GM21786 (cell line): ENCODE data around the gene KIF22.

Experiments
- ATAC-seq: cut with Tn5 transposase; IDR thresholded peaks from one replicate; pipeline ENCODE4 v1.9.1; 2021; ENCODE audit not compliant: unreplicated experiment

Gene KIF22

DNA sequence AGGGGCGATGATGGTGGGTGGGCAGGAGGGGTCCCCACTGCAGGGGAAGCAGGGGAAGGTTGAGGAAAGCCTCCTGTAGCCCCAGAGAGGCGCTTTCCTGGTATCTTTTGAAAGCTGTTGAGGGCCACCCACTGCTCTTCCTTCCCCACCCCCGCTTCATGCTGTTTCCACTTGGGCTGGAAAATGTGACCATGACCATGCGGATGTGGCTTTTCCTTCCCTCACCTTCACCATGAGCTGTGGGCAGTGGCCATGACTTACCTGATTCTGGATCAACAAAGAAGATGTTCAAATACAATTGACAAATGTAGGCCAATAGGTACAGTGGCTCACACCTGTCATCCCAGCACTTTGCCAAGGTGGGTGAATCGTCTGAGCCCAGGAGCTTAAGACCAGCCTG lies 43.5 kb downstream of the KIF22 start:
- no peak for ATAC-seq

DNA sequence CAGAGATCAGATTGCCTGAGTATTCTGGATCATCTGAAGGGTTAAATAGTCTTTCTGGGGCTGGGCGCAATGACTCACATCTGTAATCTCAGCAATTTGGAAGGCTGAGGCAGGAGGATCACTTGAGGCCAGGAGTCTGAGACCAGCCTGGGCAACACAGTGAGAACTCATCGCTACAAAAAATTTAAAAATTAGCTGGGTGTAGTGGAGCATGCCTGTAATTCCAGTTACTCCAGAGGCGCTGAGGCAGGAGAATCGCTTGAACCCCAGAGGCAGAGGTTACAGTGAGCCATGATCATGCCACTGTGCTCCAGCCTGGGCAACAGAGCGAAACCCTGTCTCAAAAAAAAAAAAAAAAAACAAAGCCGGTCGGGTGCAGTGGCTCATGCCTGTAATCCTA lies 45.4 kb downstream of the KIF22 start:
- ATAC-seq: no peak

DNA sequence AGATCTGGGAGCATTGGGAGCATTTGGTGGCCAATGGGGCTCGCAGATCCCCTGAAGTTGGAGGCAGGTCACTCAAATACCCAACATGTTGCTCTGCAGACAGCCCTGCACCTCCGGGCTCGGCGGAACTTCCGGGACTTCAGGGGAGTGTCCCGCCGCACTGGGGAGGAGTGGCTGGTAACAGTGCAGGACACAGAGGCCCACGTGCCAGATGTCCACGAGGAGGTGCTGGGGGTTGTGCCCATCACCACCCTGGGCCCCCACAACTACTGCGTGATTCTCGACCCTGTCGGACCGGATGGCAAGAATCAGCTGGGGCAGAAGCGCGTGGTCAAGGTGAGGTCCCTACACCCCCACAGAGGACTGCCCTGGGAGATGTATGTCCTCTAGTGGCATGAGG lies 46.1 kb downstream of the KIF22 start:
- no peak for ATAC-seq

DNA sequence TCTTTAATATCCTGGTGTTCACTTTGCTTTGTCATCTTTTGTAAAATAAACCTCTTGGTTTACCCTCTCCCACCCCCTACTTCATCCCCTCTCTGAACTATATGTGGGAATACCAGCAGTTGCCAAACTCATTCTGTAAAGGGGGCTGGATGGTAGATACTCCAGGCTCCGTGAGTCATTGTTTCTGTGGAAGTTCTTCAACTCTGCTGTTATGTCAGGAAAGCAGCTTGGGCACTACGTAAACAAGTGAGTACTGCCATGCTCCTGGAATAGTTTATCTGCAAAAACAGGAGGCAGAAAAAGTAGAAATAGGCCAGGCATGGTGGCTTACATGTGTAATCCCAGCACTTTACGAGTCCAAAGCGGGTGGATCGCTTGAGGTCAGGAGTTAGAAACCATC lies 47.3 kb downstream of the KIF22 start:
- ATAC-seq: no peak

DNA sequence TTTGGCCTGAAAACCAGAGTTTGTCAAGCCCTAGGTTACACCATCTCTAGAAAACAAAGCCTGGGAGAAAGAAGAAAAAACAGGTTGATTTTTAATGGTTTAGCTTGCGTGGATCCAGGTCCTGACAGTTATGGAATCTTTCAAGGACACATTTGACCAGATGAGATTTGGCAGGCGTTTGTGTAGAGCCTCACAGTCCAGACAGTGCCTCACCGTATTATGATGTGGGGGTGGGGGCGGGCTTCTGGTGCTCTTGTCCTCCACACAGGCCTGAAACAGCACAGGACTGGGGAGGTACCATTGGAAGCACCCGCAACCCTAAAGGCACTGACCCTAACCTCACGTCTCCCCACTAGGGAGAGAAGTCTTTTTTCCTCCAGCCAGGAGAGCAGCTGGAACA lies 49.3 kb downstream of the KIF22 start:
- ATAC-seq: no peak

DNA sequence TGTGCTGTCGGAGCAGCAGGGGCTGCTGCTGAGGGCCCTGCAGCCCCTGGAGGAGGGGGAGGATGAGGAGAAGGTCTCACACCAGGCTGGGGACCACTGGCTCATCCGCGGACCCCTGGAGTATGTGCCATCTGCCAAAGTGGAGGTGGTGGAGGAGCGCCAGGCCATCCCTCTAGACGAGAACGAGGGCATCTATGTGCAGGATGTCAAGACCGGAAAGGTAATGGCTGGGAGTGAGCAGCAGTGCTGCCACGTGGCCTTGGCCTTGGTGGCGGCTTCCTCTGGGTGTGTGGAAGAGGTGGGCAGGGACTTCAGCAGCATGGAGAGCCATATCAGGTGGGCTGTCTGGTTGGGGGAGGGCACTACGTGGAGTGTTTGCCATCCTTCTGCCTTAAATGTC lies 49.7 kb downstream of the KIF22 start:
- no peak for ATAC-seq

DNA sequence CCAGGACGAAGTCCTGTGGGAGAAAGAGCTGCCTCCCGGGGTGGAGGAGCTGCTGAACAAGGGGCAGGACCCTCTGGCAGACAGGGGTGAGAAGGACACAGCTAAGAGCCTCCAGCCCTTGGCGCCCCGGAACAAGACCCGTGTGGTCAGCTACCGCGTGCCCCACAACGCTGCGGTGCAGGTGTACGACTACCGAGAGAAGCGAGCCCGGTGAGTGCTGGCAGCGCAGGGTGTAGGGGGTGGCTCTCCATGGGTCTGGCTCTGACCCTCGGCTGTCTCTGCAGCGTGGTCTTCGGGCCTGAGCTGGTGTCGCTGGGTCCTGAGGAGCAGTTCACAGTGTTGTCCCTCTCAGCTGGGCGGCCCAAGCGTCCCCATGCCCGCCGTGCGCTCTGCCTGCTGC lies 51.1 kb downstream of the KIF22 start:
- no peak for ATAC-seq

DNA sequence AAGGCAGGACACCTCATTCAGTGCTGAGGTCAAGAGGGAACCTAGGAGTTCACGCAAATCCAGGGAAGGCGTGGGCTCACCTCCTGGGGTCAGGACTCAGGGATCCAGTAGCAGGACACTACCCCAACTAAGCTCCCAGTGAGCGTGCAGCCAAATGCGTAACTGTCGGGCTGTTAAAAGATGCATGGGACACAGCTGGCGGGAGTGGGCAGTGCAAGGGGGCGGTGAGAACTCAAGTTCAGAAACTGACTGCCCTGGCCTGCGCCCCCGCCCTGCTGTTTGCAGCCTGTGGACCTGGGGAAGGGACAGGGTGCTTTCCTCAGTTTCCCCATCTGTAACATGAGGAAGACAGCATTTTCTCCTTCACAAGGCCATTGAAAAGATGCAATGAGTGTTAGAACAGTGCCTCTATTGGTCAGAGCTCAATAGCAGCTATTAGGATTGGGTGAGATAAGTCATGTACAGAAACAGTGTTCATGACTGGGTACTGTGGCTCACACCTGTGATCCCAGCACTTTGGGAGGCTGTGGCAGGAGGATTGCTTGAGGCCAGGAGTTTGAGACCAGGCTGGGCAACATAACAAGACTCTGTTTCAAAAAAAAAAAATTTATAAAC lies 52.3 kb downstream of the KIF22 start:
- ATAC-seq: no peak

DNA sequence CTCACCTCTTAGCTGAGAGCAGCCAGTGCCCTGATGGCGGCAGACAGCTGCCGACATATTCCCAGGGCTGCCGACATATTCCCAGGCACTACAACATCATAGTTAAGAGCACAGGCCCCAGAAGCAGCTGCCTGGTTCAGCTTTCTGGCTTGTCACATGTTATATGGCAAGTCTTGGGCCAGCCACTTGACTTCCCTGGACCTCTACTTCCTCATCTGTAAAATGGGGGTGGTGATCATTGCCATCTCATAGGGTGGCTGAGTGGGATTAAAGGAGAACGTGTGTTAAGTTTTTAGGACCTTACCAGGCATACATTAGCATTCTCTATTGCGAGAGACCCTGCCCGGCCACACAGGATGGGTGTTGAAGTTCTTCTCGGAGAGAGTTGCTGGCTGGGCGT lies 53.4 kb downstream of the KIF22 start:
- ATAC-seq: no peak

DNA sequence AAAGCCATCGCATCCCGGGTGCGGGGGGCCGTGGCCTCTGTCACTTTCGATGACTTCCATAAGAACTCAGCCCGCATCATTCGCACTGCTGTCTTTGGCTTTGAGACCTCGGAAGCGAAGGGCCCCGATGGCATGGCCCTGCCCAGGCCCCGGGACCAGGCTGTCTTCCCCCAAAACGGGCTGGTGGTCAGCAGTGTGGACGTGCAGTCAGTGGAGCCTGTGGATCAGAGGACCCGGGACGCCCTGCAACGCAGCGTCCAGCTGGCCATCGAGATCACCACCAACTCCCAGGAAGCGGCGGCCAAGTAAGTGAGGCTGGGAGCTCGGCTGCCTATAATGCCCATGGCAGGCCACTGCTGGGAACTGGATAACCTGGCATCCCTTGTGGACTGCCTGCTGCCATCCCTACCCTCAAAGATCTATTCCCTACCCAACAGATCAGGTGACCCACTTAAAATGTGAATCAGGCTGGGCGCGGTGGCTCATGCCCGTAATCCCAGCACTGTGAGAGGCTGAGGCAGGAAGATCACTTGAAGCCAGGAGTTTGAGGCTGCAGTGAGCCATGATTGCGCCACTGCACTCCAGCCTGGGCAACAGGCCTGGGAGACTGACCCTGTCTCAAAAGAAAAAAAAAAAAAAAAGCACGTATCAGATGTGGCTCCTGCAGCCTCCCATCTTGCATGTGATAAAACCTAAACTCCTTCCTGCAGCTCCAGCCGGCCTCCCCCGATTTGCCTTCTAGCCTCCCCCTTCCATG lies 54.2 kb downstream of the KIF22 start:
- ATAC-seq: no peak

DNA sequence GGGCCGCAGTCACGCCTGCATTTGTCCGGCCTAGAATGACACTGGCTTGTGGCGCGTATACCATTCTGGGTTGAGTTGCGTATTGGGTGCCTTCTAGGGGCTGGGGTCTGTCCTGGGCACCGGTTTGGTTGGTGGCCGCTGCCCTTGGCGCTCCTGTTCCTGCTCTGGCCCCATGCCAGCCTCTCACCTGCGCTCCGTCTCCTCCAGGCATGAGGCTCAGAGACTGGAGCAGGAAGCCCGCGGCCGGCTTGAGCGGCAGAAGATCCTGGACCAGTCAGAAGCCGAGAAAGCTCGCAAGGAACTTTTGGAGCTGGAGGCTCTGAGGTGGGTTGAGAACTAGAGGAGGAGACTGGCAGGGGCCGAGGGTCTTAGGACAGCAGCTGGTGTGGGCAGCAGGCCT lies 55.1 kb downstream of the KIF22 start:
- ATAC-seq: no peak

DNA sequence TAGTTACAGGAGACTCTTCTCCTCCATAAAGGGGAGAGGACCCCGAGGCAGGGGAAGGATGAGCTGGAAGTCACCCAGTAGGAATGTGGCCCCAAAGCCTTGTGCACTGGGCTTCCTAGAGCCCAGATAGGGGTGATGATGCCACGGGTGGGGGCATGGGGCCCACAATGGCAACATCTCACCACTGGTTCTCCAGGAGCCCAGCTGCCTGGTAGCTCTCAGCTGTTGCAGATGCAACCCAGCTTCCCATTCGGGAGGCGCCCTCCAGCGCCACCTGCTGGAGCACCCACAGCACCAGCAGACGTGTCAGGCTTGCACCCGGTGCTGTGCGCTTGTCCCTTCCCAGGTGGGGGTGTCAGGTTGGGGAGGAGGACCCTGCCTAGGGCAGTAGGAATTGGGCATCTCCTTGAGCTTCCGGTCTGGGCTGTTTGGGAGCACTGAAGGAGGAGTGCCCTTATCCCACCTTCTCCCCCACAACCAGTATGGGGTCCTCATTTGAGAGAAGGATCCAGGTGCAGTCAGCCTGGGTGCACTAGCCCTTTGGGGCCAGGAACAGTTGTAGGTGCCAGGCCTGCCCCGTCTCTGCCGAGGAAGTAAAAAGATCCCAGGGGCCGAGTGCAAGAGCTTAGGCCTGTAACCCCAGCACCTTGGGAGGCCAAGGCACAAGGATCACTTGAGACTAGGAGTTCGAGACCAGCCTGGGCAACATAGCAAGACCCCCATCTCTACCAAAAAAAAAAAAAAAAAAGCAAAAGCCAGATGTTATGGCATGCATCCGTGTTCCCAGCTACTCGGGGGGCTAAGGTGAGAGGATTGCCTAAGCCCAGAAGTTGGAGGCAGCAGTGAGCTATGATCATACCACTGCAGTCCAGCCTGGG lies 58.1 kb downstream of the KIF22 start:
- no peak for ATAC-seq

DNA sequence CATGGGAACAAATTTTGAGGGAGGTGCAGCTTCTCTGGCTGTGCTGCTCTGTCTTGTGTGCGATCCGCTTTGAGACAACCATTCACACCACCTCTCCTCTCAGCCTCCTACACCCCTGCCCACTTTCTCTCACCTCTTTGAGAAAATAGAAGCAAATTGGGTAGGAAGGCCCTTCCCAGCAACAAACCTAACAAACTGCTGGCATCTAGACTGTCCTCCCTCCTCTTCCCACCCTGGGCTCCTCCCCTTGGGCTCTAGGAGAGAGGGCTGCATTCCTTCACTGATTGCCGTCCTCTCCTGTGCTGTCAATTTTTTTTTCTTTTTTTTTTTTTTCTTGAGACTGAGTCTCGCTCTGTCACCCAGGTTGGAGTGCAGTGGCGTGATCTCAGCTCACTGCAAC lies 59.0 kb downstream of the KIF22 start:
- ATAC-seq: no peak

DNA sequence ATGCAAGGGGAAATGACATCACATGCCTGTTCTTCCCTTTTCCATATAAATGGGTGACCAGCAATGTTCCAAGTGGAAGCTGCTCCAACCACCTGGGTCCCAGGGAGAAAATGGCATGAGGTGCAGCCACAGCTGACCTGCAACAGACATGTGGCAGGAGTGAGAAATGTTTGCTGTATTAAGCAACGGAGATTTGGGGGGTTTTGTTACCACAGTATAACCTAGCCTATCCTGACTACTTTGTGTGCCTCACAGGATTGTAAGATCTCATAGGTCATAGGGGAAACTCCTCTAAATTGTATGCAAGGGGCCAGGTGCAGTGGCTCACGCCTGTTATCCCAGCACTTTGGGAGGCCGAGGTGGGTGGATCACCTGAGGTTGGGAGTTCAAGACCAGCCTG lies 60.4 kb downstream of the KIF22 start:
- ATAC-seq: no peak

DNA sequence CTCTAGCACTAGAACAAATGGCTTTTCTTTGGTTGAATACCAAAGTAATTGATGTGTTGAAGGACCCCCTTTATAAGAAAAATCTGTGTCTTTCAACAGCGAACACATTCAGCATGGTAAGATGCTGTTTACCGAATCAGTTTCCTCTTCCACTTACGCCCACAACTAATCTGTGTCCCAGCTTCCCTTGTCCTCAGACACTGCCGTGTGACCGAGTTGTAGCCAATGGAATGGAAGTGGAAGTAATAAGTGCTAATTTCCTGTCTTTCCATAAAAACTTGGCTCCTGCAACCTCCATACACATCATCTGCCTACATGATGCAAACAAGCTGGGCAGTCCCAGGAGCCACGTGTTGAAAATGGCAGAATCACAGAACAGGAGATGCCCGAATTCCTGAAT lies 62.1 kb downstream of the KIF22 start:
- ATAC-seq: no peak

DNA sequence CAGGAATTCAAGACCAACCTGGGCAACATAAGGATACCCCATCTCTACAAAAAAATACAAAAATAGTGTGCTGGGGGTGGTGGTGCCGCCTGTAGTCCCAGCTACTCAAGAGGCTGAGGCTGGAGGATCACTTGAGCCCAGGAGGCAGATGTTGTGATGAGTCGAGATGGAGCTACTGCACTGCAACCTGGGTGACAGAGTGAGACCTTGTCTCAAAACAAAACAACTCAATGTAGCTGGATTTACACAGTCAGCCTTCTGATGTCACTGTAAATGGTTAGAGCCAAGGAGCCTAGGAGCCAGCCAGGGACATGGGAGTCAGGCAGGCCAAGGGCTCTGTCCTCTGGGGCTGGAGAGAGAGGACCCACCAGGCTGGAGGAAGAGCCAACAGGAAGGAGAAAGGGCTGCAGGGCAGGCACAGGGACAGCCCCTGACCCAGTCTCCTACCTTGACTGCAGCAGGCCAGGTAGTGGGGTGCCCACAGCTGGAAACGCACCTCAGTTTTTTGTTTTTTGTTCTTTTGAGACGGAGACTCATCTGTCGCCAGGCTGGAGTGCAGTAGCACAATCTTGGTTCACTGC lies 64.1 kb downstream of the KIF22 start:
- no peak for ATAC-seq
